GM23338 (cell line): ENCODE results near the gene FGF4. TPM values are rescaled to one million over a fixed set of nuclear protein-coding genes. Genes with fewer than 3 reads are reported as not detected.

Experiments used
- ATAC-seq: fragments of 200-7000 bp; cut with Tn5 transposase; 3 replicates; pipeline ENCODE4 v1.9.1; 2020
- DNase-seq: peaks from one replicate; pipeline ENCODE4 v3.0.0-alpha.2; 2015; ENCODE audit warnings: low spot score
- H2AFZ ChIP-seq: fragments of 200-600 bp; sonication (generic); 2 replicates; pipeline ENCODE4 v1.8.0; 2016; ENCODE audit warnings: antibody characterized with exemption, mild to moderate bottlenecking, moderate library complexity
- H3F3A ChIP-seq: fragments of 200-600 bp; sonication (generic); replicated peaks from 2 replicates; pipeline ENCODE4 v1.8.0; 2017; ENCODE audit warnings: antibody characterized with exemption, mixed run types, low read depth
- H3K27ac ChIP-seq: fragments of 200-600 bp; sonication (generic); 2 replicates; pipeline ENCODE4 v1.6.1; 2016; ENCODE audit warnings: low read depth
- H3K27me3 ChIP-seq: fragments of 200-600 bp; sonication (generic); 2 replicates; pipeline ENCODE4 v1.8.0; 2016; ENCODE audit warnings: mild to moderate bottlenecking, mixed run types, moderate library complexity; ENCODE audit not compliant: insufficient read depth
- H3K36me3 ChIP-seq: fragments of 200-600 bp; sonication (generic); 2 replicates; pipeline ENCODE4 v1.8.0; 2016; ENCODE audit warnings: mild to moderate bottlenecking; ENCODE audit not compliant: insufficient read depth
- H3K4me1 ChIP-seq: fragments of 200-600 bp; sonication (generic); 2 replicates; pipeline ENCODE4 v1.8.0; 2016; ENCODE audit warnings: mild to moderate bottlenecking, moderate library complexity; ENCODE audit not compliant: insufficient read depth
- H3K4me2 ChIP-seq: fragments of 200-600 bp; sonication (generic); 2 replicates; pipeline ENCODE4 v1.7.1; 2017; ENCODE audit warnings: mixed run types
- H3K4me3 ChIP-seq: fragments of 200-600 bp; sonication (generic); 2 replicates; pipeline ENCODE4 v1.6.1; 2016; ENCODE audit warnings: mixed run types
- H3K79me2 ChIP-seq: fragments of 200-600 bp; sonication (generic); replicated peaks from 2 replicates; pipeline ENCODE4 v1.8.0; 2017; ENCODE audit warnings: mild to moderate bottlenecking; ENCODE audit not compliant: insufficient read depth
- H3K9me2 ChIP-seq: fragments of 200-600 bp; sonication (generic); 2 replicates; pipeline ENCODE4 v1.8.0; 2017; ENCODE audit not compliant: insufficient read depth
- H4K20me1 ChIP-seq: fragments of 200-600 bp; sonication (generic); replicated peaks from 2 replicates; pipeline ENCODE4 v1.8.0; 2017; ENCODE audit warnings: mild to moderate bottlenecking; ENCODE audit not compliant: insufficient read depth
- H3K27ac Mint-ChIP-seq: 2 replicates; pipeline ENCODE4 v1.8.0; 2020; ENCODE audit warnings: inconsistent platforms, mild to moderate bottlenecking, moderate library complexity, mixed read lengths
- H3K27me3 Mint-ChIP-seq: 3 replicates; pipeline ENCODE4 v1.8.0; 2022; ENCODE audit warnings: low read depth, mild to moderate bottlenecking, moderate library complexity, mixed read lengths, inconsistent platforms; ENCODE audit not compliant: insufficient read depth, poor library complexity
- H3K36me3 Mint-ChIP-seq: 3 replicates; pipeline ENCODE4 v1.8.0; 2021; ENCODE audit warnings: low read depth, mild to moderate bottlenecking, inconsistent platforms, moderate library complexity, mixed read lengths
- H3K4me1 Mint-ChIP-seq: 3 replicates; pipeline ENCODE4 v1.8.0; 2020; ENCODE audit warnings: mild to moderate bottlenecking, inconsistent platforms, mixed read lengths
- H3K4me3 Mint-ChIP-seq: 3 replicates; pipeline ENCODE4 v1.8.0; 2021; ENCODE audit warnings: moderate library complexity, mild to moderate bottlenecking, inconsistent platforms, mixed read lengths
- H3K9me3 Mint-ChIP-seq: 3 replicates; pipeline ENCODE4 v1.8.0; 2020; ENCODE audit warnings: moderate library complexity, mild to moderate bottlenecking, inconsistent platforms, mixed read lengths
- CREB1 ChIP-seq: fragments of 250-450 bp; sonication (Bioruptor Pico); IDR thresholded peaks from 2 replicates; pipeline ENCODE4 v1.5.0; 2020; ENCODE audit warnings: low read depth, mild to moderate bottlenecking, moderate library complexity
- EZH2 ChIP-seq: fragments of 200-600 bp; sonication (generic); IDR thresholded peaks from one replicate; pipeline ENCODE4 v1.8.0; 2017; ENCODE audit warnings: antibody characterized with exemption, mild to moderate bottlenecking, low read depth; ENCODE audit not compliant: unreplicated experiment
- EZH2phosphoT487 ChIP-seq: fragments of 200-600 bp; sonication (generic); IDR thresholded peaks from one replicate; pipeline ENCODE4 v1.8.1; 2018; ENCODE audit warnings: antibody characterized with exemption; ENCODE audit not compliant: unreplicated experiment
- JUNB ChIP-seq: IDR thresholded peaks from one replicate; pipeline ENCODE4 v1.6.1; 2016; ENCODE audit warnings: antibody characterized with exemption; ENCODE audit not compliant: unreplicated experiment
- NANOG ChIP-seq: IDR thresholded peaks from 2 replicates; pipeline ENCODE4 v1.6.1; 2016; ENCODE audit warnings: antibody characterized with exemption, borderline replicate concordance
- POLR2AphosphoS5 ChIP-seq: IDR thresholded peaks from 2 replicates; pipeline ENCODE4 v1.6.1; 2016; ENCODE audit warnings: antibody characterized with exemption, low read depth
- STAT1 ChIP-seq: IDR thresholded peaks from one replicate; pipeline ENCODE4 v1.6.1; 2016; ENCODE audit warnings: antibody characterized with exemption; ENCODE audit not compliant: unreplicated experiment
- ZNF114 ChIP-seq: fragments of 250-450 bp; sonication (Bioruptor Pico); IDR thresholded peaks from 2 replicates; pipeline ENCODE4 v1.5.0; 2020; ENCODE audit warnings: mild to moderate bottlenecking, moderate library complexity
- ZNF331 ChIP-seq: fragments of 250-450 bp; sonication (Bioruptor Pico); IDR thresholded peaks from 2 replicates; pipeline ENCODE4 v1.5.0; 2020; ENCODE audit warnings: low read depth, mild to moderate bottlenecking, moderate library complexity
- polyA plus RNA-seq: library from polyadenylated mRNA; unstranded; fragments of >200 nt; fragmentation: Nextera tagmentation; extraction: Ambion mirVana; gene quantifications from 2 replicates; pipeline ENCODE4 v1.2.1, GENCODE V29; 2016
- total RNA-seq: library from RNA; depleted of rRNA; stranded (reverse); fragments of >200 nt; shearing (Covaris generic); gene quantifications from 2 replicates; pipeline ENCODE4 v1.2.3, GENCODE V29; 2014
- TF ChIP-seq, protein P1 (sequence below): IDR thresholded peaks from one replicate; pipeline ENCODE4 v1.6.1; 2018; ENCODE audit warnings: antibody characterized with exemption; ENCODE audit not compliant: unreplicated experiment
- TF ChIP-seq, protein P2 (sequence below): IDR thresholded peaks from 2 replicates; pipeline ENCODE4 v1.6.1; 2016; ENCODE audit warnings: antibody characterized with exemption
- TF ChIP-seq, protein P3 (sequence below), 2 experiments: fragments of 200-600 bp in 1 of 2; sonication (generic) in 1 of 2; conservative IDR thresholded peaks; 2 replicates each; pipeline versions ENCODE4 v1.5.1 to v1.6.1; 2016 to 2017; ENCODE audit warnings: antibody characterized with exemption in 2 of 2, low read depth in 2 of 2, mild to moderate bottlenecking in 2 of 2, moderate library complexity in 1 of 2
- TF ChIP-seq, protein P4 (sequence below): fragments of 250-450 bp; sonication (Bioruptor Pico); IDR thresholded peaks from 2 replicates; pipeline ENCODE4 v1.5.0; 2020; ENCODE audit warnings: mild to moderate bottlenecking, moderate library complexity

Gene FGF4
- total and polyA plus RNA-seq, 2 experiments from 2014 or later = 4.8 to 13.1 TPM

DNA sequence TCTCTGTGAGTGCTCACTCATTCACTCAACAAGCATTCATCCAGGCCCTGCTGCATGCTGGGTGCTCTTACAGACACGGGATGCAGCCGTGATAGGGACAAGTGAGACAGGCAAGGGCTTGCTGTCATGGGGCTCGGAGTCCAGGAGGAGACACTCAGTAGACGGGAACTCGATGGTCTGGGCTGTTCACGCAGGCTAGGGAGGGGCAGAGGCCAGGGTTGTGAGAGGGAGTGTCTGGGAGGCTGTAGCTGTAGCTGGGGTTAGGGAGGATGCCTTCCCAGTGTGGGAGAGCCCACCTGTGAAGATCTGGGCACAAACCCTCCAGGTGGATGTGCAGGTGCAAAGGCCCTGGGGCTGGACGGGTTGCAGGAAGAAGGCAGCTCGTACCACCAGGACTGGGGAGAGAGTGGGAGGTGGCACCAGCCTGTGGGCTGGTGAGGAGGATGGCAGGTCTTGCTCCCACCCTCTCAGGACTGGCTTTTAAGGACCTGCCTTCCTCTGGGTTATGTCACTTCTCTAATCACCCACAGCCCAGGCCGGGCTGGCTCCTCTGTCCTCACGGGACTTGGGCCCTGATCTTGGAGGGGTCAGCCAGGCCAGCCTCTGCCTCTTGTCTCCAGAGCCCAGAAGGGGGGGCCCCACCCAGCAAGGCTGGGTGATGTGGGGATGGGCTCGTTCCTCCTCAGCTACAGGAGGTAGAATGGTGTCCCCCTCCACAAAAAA is 24.1 kb downstream of the FGF4 start:
- TF ChIP-seq ZNF114 (CRISPR knock-in tag) = no peak
- no peak for TF ChIP-seq STAT1
- TF ChIP-seq, protein P1, sequence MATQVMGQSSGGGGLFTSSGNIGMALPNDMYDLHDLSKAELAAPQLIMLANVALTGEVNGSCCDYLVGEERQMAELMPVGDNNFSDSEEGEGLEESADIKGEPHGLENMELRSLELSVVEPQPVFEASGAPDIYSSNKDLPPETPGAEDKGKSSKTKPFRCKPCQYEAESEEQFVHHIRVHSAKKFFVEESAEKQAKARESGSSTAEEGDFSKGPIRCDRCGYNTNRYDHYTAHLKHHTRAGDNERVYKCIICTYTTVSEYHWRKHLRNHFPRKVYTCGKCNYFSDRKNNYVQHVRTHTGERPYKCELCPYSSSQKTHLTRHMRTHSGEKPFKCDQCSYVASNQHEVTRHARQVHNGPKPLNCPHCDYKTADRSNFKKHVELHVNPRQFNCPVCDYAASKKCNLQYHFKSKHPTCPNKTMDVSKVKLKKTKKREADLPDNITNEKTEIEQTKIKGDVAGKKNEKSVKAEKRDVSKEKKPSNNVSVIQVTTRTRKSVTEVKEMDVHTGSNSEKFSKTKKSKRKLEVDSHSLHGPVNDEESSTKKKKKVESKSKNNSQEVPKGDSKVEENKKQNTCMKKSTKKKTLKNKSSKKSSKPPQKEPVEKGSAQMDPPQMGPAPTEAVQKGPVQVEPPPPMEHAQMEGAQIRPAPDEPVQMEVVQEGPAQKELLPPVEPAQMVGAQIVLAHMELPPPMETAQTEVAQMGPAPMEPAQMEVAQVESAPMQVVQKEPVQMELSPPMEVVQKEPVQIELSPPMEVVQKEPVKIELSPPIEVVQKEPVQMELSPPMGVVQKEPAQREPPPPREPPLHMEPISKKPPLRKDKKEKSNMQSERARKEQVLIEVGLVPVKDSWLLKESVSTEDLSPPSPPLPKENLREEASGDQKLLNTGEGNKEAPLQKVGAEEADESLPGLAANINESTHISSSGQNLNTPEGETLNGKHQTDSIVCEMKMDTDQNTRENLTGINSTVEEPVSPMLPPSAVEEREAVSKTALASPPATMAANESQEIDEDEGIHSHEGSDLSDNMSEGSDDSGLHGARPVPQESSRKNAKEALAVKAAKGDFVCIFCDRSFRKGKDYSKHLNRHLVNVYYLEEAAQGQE = no peak
- no peak for TF ChIP-seq NANOG
- no peak for TF ChIP-seq CREB1
- TF ChIP-seq EZH2 = no peak
- no peak for TF ChIP-seq POLR2AphosphoS5
- TF ChIP-seq, protein P2, sequence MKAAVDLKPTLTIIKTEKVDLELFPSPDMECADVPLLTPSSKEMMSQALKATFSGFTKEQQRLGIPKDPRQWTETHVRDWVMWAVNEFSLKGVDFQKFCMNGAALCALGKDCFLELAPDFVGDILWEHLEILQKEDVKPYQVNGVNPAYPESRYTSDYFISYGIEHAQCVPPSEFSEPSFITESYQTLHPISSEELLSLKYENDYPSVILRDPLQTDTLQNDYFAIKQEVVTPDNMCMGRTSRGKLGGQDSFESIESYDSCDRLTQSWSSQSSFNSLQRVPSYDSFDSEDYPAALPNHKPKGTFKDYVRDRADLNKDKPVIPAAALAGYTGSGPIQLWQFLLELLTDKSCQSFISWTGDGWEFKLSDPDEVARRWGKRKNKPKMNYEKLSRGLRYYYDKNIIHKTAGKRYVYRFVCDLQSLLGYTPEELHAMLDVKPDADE = no peak
- TF ChIP-seq EZH2phosphoT487 = no peak
- no peak for TF ChIP-seq JUNB
- TF ChIP-seq, protein P3, sequence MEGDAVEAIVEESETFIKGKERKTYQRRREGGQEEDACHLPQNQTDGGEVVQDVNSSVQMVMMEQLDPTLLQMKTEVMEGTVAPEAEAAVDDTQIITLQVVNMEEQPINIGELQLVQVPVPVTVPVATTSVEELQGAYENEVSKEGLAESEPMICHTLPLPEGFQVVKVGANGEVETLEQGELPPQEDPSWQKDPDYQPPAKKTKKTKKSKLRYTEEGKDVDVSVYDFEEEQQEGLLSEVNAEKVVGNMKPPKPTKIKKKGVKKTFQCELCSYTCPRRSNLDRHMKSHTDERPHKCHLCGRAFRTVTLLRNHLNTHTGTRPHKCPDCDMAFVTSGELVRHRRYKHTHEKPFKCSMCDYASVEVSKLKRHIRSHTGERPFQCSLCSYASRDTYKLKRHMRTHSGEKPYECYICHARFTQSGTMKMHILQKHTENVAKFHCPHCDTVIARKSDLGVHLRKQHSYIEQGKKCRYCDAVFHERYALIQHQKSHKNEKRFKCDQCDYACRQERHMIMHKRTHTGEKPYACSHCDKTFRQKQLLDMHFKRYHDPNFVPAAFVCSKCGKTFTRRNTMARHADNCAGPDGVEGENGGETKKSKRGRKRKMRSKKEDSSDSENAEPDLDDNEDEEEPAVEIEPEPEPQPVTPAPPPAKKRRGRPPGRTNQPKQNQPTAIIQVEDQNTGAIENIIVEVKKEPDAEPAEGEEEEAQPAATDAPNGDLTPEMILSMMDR (conservative IDR thresholded peaks at IDR 0.05; ENCODE audit: low read depth in 2 of 2) = no peak
- no peak for TF ChIP-seq ZNF331
- TF ChIP-seq, protein P4, sequence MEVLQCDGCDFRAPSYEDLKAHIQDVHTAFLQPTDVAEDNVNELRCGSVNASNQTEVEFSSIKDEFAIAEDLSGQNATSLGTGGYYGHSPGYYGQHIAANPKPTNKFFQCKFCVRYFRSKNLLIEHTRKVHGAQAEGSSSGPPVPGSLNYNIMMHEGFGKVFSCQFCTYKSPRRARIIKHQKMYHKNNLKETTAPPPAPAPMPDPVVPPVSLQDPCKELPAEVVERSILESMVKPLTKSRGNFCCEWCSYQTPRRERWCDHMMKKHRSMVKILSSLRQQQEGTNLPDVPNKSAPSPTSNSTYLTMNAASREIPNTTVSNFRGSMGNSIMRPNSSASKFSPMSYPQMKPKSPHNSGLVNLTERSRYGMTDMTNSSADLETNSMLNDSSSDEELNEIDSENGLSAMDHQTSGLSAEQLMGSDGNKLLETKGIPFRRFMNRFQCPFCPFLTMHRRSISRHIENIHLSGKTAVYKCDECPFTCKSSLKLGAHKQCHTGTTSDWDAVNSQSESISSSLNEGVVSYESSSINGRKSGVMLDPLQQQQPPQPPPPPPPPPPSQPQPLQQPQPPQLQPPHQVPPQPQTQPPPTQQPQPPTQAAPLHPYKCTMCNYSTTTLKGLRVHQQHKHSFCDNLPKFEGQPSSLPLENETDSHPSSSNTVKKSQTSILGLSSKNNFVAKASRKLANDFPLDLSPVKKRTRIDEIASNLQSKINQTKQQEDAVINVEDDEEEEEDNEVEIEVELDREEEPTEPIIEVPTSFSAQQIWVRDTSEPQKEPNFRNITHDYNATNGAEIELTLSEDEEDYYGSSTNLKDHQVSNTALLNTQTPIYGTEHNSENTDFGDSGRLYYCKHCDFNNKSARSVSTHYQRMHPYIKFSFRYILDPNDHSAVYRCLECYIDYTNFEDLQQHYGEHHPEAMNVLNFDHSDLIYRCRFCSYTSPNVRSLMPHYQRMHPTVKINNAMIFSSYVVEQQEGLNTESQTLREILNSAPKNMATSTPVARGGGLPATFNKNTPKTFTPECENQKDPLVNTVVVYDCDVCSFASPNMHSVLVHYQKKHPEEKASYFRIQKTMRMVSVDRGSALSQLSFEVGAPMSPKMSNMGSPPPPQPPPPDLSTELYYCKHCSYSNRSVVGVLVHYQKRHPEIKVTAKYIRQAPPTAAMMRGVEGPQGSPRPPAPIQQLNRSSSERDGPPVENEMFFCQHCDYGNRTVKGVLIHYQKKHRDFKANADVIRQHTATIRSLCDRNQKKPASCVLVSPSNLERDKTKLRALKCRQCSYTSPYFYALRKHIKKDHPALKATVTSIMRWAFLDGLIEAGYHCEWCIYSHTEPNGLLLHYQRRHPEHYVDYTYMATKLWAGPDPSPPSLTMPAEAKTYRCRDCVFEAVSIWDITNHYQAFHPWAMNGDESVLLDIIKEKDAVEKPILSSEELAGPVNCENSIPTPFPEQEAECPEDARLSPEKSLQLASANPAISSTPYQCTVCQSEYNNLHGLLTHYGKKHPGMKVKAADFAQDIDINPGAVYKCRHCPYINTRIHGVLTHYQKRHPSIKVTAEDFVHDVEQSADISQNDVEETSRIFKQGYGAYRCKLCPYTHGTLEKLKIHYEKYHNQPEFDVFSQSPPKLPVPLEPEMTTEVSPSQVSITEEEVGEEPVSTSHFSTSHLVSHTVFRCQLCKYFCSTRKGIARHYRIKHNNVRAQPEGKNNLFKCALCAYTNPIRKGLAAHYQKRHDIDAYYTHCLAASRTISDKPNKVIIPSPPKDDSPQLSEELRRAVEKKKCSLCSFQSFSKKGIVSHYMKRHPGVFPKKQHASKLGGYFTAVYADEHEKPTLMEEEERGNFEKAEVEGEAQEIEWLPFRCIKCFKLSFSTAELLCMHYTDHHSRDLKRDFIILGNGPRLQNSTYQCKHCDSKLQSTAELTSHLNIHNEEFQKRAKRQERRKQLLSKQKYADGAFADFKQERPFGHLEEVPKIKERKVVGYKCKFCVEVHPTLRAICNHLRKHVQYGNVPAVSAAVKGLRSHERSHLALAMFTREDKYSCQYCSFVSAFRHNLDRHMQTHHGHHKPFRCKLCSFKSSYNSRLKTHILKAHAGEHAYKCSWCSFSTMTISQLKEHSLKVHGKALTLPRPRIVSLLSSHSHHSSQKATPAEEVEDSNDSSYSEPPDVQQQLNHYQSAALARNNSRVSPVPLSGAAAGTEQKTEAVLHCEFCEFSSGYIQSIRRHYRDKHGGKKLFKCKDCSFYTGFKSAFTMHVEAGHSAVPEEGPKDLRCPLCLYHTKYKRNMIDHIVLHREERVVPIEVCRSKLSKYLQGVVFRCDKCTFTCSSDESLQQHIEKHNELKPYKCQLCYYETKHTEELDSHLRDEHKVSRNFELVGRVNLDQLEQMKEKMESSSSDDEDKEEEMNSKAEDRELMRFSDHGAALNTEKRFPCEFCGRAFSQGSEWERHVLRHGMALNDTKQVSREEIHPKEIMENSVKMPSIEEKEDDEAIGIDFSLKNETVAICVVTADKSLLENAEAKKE (CRISPR knock-in tag) = no peak
- DNase-seq (no peak), ATAC-seq (no peak)
- Histone ChIP-seq H2AFZ (no peak overlapping the region), H3K27ac (no peak overlapping the region), H3K36me3 (no peaks in the 10 kb centered on the region), H3K9me2 (no peaks in the 10 kb centered on the region), H3F3A (no peaks in the 10 kb centered on the region), H3K4me1 (peaks cover 7% of the 10 kb centered on the region; the same call in 1 of the 2 replicates), H3K79me2 (no peaks in the 10 kb centered on the region), H3K4me3 (no peak overlapping the region), H4K20me1 (no peaks in the 10 kb centered on the region), H3K27me3 (no peaks in the 10 kb centered on the region), H3K4me2 (no peak overlapping the region; the same call in 1 of the 2 replicates)
- peaks cover 5% of the 10 kb centered on the region for H3K27me3 Mint-ChIP-seq
- no peak overlapping the region for H3K4me3 Mint-ChIP-seq
- peak overlapping the region; percentile 33; the same call in 1 of the 2 replicates for H3K27ac Mint-ChIP-seq
- H3K4me1 Mint-ChIP-seq = peaks cover 18% of the 10 kb centered on the region
- no peaks in the 10 kb centered on the region; the same call in 2 of the 3 replicates for H3K36me3 Mint-ChIP-seq
- peaks cover 3% of the 10 kb centered on the region; the same call in 2 of the 3 replicates for H3K9me3 Mint-ChIP-seq
